H54 (cell line): ENCODE data around the gene FAM72C.
"Not testable (repeated sequence)": the region's sequence is repeated elsewhere in the genome, so short reads cannot be mapped to it uniquely, and the experiment has no call there.

ENCODE experiments used
- DNase-seq: peaks from one replicate; pipeline ENCODE4 v3.0.0; 2011; ENCODE audit warnings: low spot score, mixed read lengths; ENCODE audit not compliant: insufficient read length
- FAIRE-seq: peaks from 3 replicates; lab custom pipeline; 2011; peaks lifted over from hg19 to GRCh38; lab: Jason Lieb, UNC

Gene FAM72C

GRCh38 chr1:143938922-143939321 is 32.9 kb downstream of the FAM72C start:
- not testable (repeated sequence) for FAIRE-seq, DNase-seq

GRCh38 chr1:143936457-143937115 is 35.2 kb downstream of the FAM72C start:
- not testable (repeated sequence) for DNase-seq
- FAIRE-seq, result peak; percentile 52

- FAIRE-seq, result not testable (repeated sequence)
These were observed 52.7 kb downstream of the FAM72C start for GRCh38 chr1:143919127-143919526.

DNA sequence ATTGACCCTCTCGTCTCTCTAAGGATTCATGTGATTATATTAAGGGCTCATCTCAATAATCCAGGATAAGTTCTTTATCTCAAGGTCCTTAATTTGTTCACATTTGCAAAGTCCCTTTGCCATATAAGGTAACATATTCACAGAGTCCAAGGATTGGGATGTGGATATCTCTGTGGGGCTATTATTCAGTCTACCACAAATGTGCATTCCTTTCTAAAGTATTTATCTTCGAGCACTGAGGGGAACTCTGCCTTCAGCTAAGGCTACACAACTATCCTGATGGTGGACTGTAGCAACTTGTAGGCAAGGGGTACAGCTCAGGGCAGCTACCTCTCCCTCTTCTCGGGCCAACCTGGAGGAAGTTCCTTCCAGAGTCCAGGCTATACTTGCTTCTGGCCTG is 53.2 kb downstream of the FAM72C start:
- DNase-seq, FAIRE-seq: not testable (repeated sequence)

More at GRCh38 chr1:143919127-143919526, 52.7 kb downstream of the FAM72C start:
- not testable (repeated sequence) for DNase-seq

GRCh38 chr1:143913705-143914104 is 58.1 kb downstream of the FAM72C start:
- not testable (repeated sequence) for FAIRE-seq

More at GRCh38 chr1:143913705-143914104, 58.1 kb downstream of the FAM72C start:
- not testable (repeated sequence) for DNase-seq
